Osteoblast (primary cell): Measurements from ENCODE around the gene DPH2. TPM values are rescaled to one million over a fixed set of nuclear protein-coding genes. Genes with fewer than 3 reads are reported as not detected.

ENCODE experiments used
- DNase-seq: peaks from one replicate; pipeline ENCODE4 v3.0.0; 2011; ENCODE audit warnings: low spot score, mixed read lengths; ENCODE audit not compliant: insufficient read length; ENCODE audit errors: missing footprints
- H2AFZ ChIP-seq: 2 replicates; pipeline ENCODE4 v1.6.0; 2011; ENCODE audit warnings: mild to moderate bottlenecking, low read length
- H3K27ac ChIP-seq: 2 replicates; pipeline ENCODE4 v1.5.1; 2011; ENCODE audit warnings: mild to moderate bottlenecking, low read depth, low read length, moderate library complexity
- H3K27me3 ChIP-seq: 2 replicates; pipeline ENCODE4 v1.6.0; 2012; ENCODE audit warnings: mild to moderate bottlenecking, control low read depth, inconsistent platforms, low read length, moderate library complexity; ENCODE audit not compliant: insufficient read depth
- H3K36me3 ChIP-seq: 2 replicates; pipeline ENCODE4 v1.5.1; 2011; ENCODE audit warnings: mild to moderate bottlenecking, low read length, control low read depth, moderate library complexity; ENCODE audit not compliant: insufficient read depth
- H3K4me1 ChIP-seq: 2 replicates; pipeline ENCODE4 v1.5.1; 2011; ENCODE audit warnings: mild to moderate bottlenecking, low read length, control low read depth, moderate library complexity; ENCODE audit not compliant: insufficient read depth
- H3K4me2 ChIP-seq: 2 replicates; pipeline ENCODE4 v1.6.0; 2011; ENCODE audit warnings: mild to moderate bottlenecking, low read length; ENCODE audit not compliant: insufficient read depth
- H3K4me3 ChIP-seq: fragments of 200-600 bp; sonication (generic); 3 replicates; pipeline ENCODE4 v1.5.1; 2012; ENCODE audit warnings: mild to moderate bottlenecking, low read length, inconsistent platforms; ENCODE audit not compliant: insufficient read depth
- H3K79me2 ChIP-seq: 2 replicates; pipeline ENCODE4 v1.6.0; 2012; ENCODE audit warnings: mild to moderate bottlenecking, low read length, control low read depth, inconsistent platforms; ENCODE audit not compliant: insufficient read depth
- H3K9me3 ChIP-seq: 2 replicates; pipeline ENCODE4 v1.5.1; 2011; ENCODE audit warnings: low read depth, low read length, control low read depth
- H4K20me1 ChIP-seq: 2 replicates; pipeline ENCODE4 v1.6.0; 2012; ENCODE audit warnings: mild to moderate bottlenecking, low read length, control low read depth; ENCODE audit not compliant: insufficient read depth
- total RNA-seq: library from RNA; depleted of rRNA; stranded (reverse); fragments of >200 nt; gene quantifications from 2 replicates; pipeline ENCODE4 v1.2.3, GENCODE V29; 2012
- TF ChIP-seq, protein P1 (sequence below): IDR thresholded peaks from 2 replicates; pipeline ENCODE4 v1.5.1; 2011; ENCODE audit warnings: mild to moderate bottlenecking, low read depth, low read length, moderate library complexity; ENCODE audit errors: extremely low read depth

The DPH2 gene
- total RNA-seq, 1 donor: 15.6 TPM

DNA sequence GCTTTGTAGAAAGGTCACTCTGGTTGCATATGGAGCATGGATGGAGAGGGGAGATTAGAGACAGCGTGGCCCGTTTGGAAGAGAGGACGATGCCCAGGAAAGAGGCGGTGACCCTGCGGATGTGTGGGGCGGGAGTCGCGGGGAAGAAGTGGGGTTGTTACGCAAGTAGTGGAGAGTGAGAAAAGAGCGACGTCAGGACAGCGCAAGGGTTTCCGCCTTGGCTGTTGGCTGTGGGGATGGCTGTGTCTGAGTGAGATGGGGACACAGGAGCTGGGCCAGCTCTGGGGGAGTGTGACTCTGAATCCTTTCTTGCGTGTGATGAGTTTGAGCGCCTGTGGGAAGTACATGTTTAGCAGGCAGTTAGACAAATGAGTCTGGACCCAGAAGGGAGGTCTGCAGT lies 13.0 kb downstream of the DPH2 start:
- Histone ChIP-seq H3K9me3 (no peaks in the 10 kb centered on the region), H3K27me3 (no peaks in the 10 kb centered on the region), H3K4me1 (peaks cover 26% of the 10 kb centered on the region), H3K36me3 (peaks cover 33% of the 10 kb centered on the region), H3K4me3 (no peak overlapping the region), H3K4me2 (no peak overlapping the region), H4K20me1 (peaks cover 41% of the 10 kb centered on the region), H3K27ac (no peak overlapping the region), H2AFZ (no peak overlapping the region), H3K79me2 (peaks cover 51% of the 10 kb centered on the region)
- DNase-seq: peak; percentile 42
- TF ChIP-seq, protein P1, sequence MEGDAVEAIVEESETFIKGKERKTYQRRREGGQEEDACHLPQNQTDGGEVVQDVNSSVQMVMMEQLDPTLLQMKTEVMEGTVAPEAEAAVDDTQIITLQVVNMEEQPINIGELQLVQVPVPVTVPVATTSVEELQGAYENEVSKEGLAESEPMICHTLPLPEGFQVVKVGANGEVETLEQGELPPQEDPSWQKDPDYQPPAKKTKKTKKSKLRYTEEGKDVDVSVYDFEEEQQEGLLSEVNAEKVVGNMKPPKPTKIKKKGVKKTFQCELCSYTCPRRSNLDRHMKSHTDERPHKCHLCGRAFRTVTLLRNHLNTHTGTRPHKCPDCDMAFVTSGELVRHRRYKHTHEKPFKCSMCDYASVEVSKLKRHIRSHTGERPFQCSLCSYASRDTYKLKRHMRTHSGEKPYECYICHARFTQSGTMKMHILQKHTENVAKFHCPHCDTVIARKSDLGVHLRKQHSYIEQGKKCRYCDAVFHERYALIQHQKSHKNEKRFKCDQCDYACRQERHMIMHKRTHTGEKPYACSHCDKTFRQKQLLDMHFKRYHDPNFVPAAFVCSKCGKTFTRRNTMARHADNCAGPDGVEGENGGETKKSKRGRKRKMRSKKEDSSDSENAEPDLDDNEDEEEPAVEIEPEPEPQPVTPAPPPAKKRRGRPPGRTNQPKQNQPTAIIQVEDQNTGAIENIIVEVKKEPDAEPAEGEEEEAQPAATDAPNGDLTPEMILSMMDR: no peak

DNA sequence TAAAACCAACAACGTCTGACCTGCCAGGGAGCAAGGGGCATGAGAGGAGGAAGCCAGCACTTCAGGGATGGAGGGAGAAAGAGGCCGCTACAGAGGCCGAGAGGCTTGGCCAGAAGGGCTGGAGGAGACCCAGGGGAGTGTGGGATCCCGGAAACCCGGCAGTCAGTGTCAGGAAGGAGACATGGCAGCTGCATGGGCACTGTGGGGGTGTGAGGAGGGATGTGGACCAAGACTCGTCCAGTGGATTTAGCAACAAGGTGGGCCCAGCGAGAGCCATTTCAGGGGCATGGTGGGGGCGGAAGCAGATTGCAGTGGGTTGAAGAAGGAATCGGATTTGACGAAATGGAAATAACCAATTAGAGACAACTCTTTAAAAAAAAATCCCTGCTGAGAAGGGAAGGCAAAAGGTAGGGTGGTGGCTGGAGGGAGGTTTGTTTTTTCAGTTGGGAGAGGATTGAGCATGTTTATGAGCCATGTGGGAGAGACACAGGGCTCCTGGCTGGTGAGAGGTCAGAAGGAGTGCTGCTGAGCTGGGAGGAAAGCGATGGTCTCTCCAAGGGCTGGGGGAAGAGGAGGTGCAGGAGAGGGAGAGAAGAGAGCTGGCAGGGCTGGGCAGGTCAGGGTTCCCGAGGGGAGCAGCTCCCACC lies 13.6 kb downstream of the DPH2 start:
- TF ChIP-seq, protein P1: no peak
- DNase-seq: peak; percentile 81
- no peak overlapping the region for H3K4me2 ChIP-seq
- no peak overlapping the region for H2AFZ ChIP-seq
- H4K20me1 ChIP-seq: peaks cover 37% of the 10 kb centered on the region
- H3K36me3 ChIP-seq: peaks cover 31% of the 10 kb centered on the region
- H3K27ac ChIP-seq: no peak overlapping the region
- H3K4me3 ChIP-seq: no peak overlapping the region
- H3K9me3 ChIP-seq: no peaks in the 10 kb centered on the region
- peaks cover 46% of the 10 kb centered on the region for H3K79me2 ChIP-seq
- peaks cover 20% of the 10 kb centered on the region for H3K4me1 ChIP-seq
- H3K27me3 ChIP-seq: no peaks in the 10 kb centered on the region

DNA sequence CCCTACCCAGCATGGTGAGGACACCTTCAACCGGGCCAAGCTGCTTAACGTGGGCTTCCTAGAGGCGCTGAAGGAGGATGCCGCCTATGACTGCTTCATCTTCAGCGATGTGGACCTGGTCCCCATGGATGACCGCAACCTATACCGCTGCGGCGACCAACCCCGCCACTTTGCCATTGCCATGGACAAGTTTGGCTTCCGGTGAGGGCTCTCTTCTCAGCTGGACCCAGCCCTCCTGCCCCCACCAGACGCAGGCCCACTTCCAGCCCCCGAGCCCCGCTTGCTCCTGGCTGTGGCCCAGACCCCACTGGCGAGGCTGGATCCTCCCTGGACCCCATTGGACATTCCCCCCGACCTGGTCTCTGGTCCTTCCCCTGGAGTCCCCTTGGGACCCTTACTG lies 15.0 kb downstream of the DPH2 start:
- no peak overlapping the region for H3K4me2 ChIP-seq
- no peak overlapping the region for H3K4me3 ChIP-seq
- H3K9me3 ChIP-seq: no peaks in the 10 kb centered on the region
- H3K27me3 ChIP-seq: no peaks in the 10 kb centered on the region
- peaks cover 31% of the 10 kb centered on the region for H3K36me3 ChIP-seq
- H2AFZ ChIP-seq: no peak overlapping the region
- peaks cover 37% of the 10 kb centered on the region for H4K20me1 ChIP-seq
- no peak for DNase-seq
- H3K79me2 ChIP-seq: peaks cover 37% of the 10 kb centered on the region
- TF ChIP-seq, protein P1: no peak
- H3K27ac ChIP-seq: no peak overlapping the region
- peaks cover 15% of the 10 kb centered on the region for H3K4me1 ChIP-seq

DNA sequence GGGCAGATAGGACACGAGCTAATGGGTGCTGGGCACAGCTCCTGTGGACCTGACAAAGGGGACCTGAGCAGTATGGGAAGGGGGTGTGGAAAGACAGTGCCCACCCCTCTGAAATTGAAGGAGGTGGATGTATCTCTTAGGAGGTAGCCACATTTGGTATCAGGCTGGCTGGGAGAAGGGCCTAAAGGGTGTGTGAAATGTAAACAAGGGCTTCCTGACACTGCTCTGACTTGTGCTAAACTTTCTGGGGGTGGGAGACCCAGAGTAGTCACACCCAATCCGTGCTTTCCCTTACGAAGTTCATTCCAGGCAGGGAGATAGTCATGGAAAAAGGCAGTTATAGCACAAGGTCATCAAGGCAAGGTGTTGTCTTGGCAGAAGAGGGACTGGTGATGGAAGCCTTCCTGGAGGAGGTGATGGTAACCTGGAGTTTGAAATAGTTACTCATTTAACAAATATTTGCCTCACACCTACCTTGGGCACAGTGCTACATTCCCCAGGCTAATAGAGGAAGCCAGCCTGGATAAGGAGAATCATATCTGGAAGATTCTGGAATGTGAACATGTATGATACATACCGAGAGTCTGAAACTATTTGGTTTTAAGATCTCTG lies 16.3 kb downstream of the DPH2 start:
- no peaks in the 10 kb centered on the region for H3K27me3 ChIP-seq
- TF ChIP-seq, protein P1: no peak
- no peak for DNase-seq
- H3K4me2 ChIP-seq: no peak overlapping the region
- peaks cover 11% of the 10 kb centered on the region for H3K4me1 ChIP-seq
- H3K9me3 ChIP-seq: no peaks in the 10 kb centered on the region
- peaks cover 24% of the 10 kb centered on the region for H3K79me2 ChIP-seq
- H3K36me3 ChIP-seq: peaks cover 31% of the 10 kb centered on the region
- H3K27ac ChIP-seq: no peak overlapping the region
- peaks cover 30% of the 10 kb centered on the region for H4K20me1 ChIP-seq
- H2AFZ ChIP-seq: no peak overlapping the region
- no peak overlapping the region for H3K4me3 ChIP-seq
